Stimulated activated CD8-positive, alpha-beta memory T cell treated with anti-CD3 and anti-CD28 coated beads, Interleukin-4, amount 100 ng/mL, for 1 hour (primary cell): ENCODE results near the gene SLC12A7.
"Not testable (repeated sequence)": the region's sequence is repeated elsewhere in the genome, so short reads cannot be mapped to it uniquely, and the experiment has no call there.

ENCODE experiments used
- DNase-seq, 2 donors: peaks; one replicate each; pipeline ENCODE4 v3.0.0-alpha.2; 2020; ENCODE audit warnings: low read depth in 2 of 2, low spot score in 1 of 2

SLC12A7 gene

GRCh38 chr5:1010641-1011046 lies 101.2 kb downstream of the SLC12A7 start:
- DNase-seq = no peak

GRCh38 chr5:1010181-1010510 lies 101.7 kb downstream of the SLC12A7 start:
- no peak for DNase-seq

- DNase-seq = no peak
Observed at GRCh38 chr5:1009359-1010180, 102.3 kb downstream of the SLC12A7 start.

GRCh38 chr5:1008451-1009358 lies 103.2 kb downstream of the SLC12A7 start, which contains the start of gene NKD2:
Gene NKD2, plus strand, starts transcription at chr5:1008802. Its CDS starts 256 bp downstream, at chr5:1009058.
- no peak for DNase-seq

GRCh38 chr5:1007681-1008450 lies 104.0 kb downstream of the SLC12A7 start:
- no peak for DNase-seq

- no peak for DNase-seq
Observed at GRCh38 chr5:1007221-1007680, 104.6 kb downstream of the SLC12A7 start.

GRCh38 chr5:1006656-1007071 lies 105.2 kb downstream of the SLC12A7 start:
- DNase-seq = no peak

- DNase-seq = no peak
Observed at GRCh38 chr5:1005904-1006655, 105.8 kb downstream of the SLC12A7 start.

- DNase-seq = no peak
Observed at GRCh38 chr5:1005249-1005851, 106.5 kb downstream of the SLC12A7 start.

- DNase-seq = peak in 1 of 2 donors; percentile 18
Observed at GRCh38 chr5:1004461-1005248, 107.2 kb downstream of the SLC12A7 start.

GRCh38 chr5:1003296-1003937 lies 108.4 kb downstream of the SLC12A7 start:
- DNase-seq = no peak

GRCh38 chr5:1002836-1003235 lies 109.0 kb downstream of the SLC12A7 start:
- DNase-seq = no peak

- no peak for DNase-seq
Observed at GRCh38 chr5:1002271-1002546, 109.7 kb downstream of the SLC12A7 start.

GRCh38 chr5:1001406-1002270 lies 110.2 kb downstream of the SLC12A7 start:
- no peak for DNase-seq

GRCh38 chr5:1000831-1001230 lies 111.0 kb downstream of the SLC12A7 start:
- DNase-seq = not testable (repeated sequence)
